Endometrial microvascular endothelial cells (primary cell): Measurements from ENCODE around the gene ITK. TPM values are rescaled to one million over a fixed set of nuclear protein-coding genes. Genes with fewer than 3 reads are reported as not detected.
"Not testable (repeated sequence)": the region's sequence is repeated elsewhere in the genome, so short reads cannot be mapped to it uniquely, and the experiment has no call there.

Experiments used
- in situ Hi-C: cut with HindIII; loops from 2 replicates; pipeline ENCODE4 v1.10.0; 2017; ENCODE audit warnings: low sequenced_read_pairs, low pct_unique_long_range_greater_than_20kb; ENCODE audit errors: inconsistent ontology term
- total RNA-seq: library from RNA; depleted of rRNA; stranded (reverse); fragments of >200 nt; gene quantifications from one replicate; pipeline ENCODE4 v1.2.3, GENCODE V29; 2015; ENCODE audit errors: inconsistent ontology term

Gene ITK
- total RNA-seq, 1 donor from 2014 or later = not detected

GRCh38 chr5:157225469-157226422, 45.1 kb downstream of the ITK start:
- in situ Hi-C loops = no loop called here

DNA sequence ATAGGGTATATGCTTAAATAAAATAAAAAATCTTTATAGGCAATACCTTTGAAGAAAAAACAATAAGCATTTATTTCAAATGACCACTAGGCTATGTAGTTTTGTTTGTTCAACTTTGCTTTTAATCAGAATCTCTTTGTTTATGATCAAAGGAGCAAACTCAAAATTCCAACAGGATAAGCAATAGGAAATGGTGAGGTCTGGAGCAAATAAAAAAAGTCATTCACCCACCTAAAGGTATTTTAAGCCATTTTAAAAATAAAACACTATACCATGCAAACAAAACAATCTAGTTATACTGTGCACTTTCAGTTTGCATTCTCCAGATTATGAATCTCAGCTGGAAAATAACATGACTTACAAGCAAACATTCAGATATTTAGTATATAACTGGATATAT, 50.0 kb downstream of the ITK start:
- in situ Hi-C loops = no loop called here

GRCh38 chr5:157232706-157233105, 52.1 kb downstream of the ITK start:
- in situ Hi-C loops = no loop called here

GRCh38 chr5:157233515-157233914, 52.9 kb downstream of the ITK start:
- in situ Hi-C loops = no loop called here

- in situ Hi-C loops = no loop called here
Measured at GRCh38 chr5:157236423-157236822, 55.8 kb downstream of the ITK start.

- in situ Hi-C loops = no loop called here
Measured at GRCh38 chr5:157241483-157241882, 60.8 kb downstream of the ITK start.

GRCh38 chr5:157244704-157245103, 64.1 kb downstream of the ITK start:
- in situ Hi-C loops = not testable (repeated sequence)

GRCh38 chr5:157245476-157245875, 64.8 kb downstream of the ITK start:
- in situ Hi-C loops = no loop called here

DNA sequence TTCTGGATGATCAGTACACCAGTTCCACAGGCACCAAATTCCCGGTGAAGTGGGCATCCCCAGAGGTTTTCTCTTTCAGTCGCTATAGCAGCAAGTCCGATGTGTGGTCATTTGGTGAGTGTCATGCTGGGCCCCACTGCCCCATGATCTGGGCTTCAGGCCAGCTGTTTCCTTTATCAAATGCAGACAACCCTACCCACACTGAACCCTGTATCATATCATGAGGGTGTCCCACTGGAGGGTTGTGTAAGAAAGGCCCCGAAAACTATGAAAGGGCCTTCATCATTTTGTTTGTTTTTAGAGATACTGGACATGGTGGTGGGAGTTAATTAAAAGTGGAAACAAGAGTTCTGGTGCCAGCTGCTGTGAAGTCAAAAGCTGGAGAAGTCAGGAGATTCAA, 65.2 kb downstream of the ITK start:
- in situ Hi-C loops = no loop called here

DNA sequence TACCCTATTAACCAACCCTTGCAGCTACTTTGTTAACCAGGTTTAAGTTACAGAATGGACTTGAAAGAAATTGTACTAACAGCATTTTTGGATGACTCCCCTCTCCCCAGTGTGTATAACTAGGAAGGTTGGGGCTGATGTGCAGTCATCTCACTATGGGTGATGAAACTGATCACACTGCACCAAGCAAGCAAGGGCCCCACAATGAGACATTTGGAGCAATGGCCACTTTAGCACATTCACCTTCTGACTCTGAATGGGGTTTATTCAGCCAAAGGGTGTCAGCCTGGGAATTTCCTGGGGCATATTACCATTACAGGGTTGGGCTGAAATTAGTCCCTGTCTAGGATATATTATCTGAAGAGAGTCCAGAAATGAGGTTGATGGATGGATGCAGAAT, 66.6 kb downstream of the ITK start:
- in situ Hi-C loops = no loop called here

DNA sequence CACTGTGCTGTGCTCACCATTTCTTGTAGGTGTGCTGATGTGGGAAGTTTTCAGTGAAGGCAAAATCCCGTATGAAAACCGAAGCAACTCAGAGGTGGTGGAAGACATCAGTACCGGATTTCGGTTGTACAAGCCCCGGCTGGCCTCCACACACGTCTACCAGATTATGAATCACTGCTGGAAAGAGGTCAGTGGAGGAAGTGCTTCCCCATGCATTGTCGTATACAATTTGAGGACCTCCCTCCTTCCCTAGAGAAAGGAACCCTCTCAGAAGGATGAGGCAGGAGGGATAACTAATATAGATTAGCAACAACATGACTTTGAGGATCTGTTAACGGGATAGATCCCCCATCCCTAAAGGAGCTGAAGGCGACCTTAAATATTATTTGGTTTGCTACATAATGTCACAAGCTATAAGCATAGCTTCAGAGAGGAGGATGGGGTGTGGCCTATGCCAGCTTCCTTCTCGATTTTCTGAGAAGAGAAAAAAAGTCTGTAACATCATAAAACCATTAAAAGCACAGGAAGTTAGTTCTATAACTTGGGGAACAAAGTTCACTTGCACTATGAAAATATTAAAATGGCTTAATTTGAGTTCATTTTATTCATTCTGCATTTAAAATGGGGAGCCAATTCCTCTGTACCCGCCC, 68.3 kb downstream of the ITK start:
- in situ Hi-C loops = no loop called here

GRCh38 chr5:157252711-157253465, 72.2 kb downstream of the ITK start:
- in situ Hi-C loops = no loop called here

DNA sequence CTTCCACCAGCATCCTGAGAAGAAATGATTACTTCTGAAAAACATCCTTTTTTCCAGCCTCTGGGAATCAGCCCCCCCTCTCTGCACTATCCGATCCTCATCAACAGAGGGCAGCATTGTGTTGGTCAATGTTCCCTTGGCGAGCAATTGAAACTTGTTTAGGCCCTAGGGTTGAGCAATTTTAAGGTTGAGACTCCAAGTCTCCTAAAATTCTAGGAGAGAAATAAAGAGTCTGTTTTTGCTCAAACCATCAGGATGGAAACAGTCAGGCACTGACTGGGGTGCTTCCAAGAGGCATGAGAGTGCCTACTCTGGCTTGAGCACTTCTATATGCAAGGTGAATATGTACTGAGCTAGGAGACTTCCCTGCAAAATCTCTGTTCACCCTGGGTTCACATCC, 72.9 kb downstream of the ITK start:
- in situ Hi-C loops = no loop called here

DNA sequence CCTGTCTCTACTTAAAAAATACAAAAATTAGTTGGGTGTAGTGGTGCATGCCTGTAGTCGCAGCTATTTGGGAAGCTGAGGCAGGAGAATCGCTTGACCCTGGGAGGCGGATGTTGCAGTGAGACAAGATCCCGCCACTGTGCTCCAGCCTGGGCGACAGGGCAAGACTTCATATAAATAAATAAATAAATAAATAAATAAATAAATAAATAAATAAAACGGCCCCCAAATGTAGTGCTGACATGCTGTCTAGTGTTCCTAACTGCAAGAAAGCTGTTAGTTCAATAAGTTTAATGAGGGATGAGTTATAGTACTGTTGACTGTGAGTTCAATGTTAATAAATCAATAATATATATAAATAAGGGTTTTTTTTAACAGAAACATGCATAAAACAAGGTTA, 77.8 kb downstream of the ITK start:
- in situ Hi-C loops = no loop called here

- in situ Hi-C loops = no loop called here
Measured at GRCh38 chr5:157259699-157260098, 79.1 kb downstream of the ITK start.

- in situ Hi-C loops = no loop called here
Measured at GRCh38 chr5:157263496-157264090, 83.0 kb downstream of the ITK start.

GRCh38 chr5:157265714-157266285, 85.2 kb downstream of the ITK start, which contains the start of gene CYFIP2:
TSS of gene CYFIP2 (plus strand) at chr5:157266123. CDS start at chr5:157285362, 19,239 bp downstream.
- in situ Hi-C loops = no loop called here

- in situ Hi-C loops = no loop called here
Measured at GRCh38 chr5:157266286-157267007, 85.8 kb downstream of the ITK start.
